HG03442 (cell line): ENCODE results near the gene SYT8.

Experiments
- ATAC-seq: cut with Tn5 transposase; IDR thresholded peaks from one replicate; pipeline ENCODE4 v1.9.1; 2021; ENCODE audit warnings: mild to moderate bottlenecking, moderate library complexity; ENCODE audit not compliant: unreplicated experiment

SYT8 gene

DNA sequence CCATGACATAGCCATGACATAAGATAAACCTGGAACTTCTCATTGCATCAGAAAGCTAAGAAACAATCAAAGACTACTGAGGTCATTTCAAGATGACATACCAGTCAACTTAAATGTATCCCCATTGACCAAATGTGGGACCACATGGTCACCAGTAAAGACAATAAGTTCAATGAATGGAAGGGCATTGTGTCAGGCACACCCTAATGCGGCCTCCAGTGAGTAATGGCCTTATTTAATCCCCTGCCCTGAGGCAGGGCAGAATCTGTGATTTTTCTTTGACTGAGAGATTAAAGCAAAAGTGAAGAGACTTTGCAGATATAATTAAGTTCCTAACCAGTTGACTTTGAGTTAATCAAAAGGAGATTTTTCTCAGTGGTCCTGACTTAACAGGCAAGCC is 17.3 kb upstream of the SYT8 start:
- no peak for ATAC-seq

DNA sequence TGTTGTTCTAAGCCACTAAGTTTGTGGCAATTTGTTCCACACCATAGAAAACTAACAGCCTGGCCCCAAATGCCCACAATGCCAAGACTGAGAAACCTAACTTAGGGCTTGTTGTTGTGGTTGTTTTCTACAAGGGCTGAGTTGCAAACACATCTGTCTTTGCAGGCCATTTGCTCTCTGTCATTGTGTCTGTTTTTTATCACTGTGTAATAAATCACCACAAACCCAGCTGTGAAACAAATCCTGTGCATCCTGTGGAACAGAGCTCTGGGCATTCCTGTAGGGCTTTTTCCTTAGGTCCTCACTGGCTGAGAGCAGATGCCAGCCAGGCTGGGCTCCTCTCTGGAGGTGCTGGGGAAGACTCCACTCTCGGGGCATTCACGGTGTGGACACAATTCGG is 15.7 kb upstream of the SYT8 start:
- ATAC-seq = no peak

DNA sequence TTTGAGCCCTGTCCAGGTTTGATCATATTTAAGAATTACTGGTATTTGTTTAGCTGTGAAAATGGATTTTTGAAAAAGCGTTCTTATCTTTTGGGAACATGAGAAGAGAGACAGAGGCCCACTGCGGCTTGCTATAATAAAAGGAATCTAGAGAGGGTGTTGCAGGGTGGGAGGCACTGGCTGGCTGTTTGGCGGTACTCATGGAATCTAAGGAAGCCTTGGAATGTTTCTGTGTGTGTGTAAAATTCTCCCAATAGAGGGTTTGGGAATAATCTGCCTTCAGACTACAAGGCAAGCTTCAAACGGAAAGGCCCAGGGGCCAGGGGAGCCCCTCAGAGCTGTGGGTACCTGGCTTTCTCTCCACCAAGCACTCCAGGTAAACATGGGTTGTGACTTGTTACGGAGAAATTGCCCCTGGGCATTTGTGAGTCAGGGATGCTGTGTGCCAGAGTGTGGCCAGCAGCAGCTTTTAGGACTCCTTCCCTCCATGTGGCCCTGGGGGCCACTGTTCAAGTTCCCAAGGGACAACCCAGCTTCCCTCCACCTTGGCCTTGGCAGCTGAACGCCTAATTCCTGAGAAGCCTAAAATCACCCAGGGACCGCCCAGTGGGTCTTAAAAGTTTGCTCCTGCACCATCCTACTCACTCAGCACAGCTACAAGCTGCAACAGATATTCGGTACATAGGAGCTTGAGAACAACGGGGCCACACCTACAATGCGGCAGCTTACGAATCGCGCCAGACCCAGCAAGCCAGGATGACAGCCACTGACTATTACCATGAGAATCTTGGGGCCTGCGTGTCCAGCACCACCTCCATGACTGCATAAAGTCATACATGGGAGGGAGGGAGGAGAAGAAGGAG is 14.1 kb upstream of the SYT8 start:
- no peak for ATAC-seq

GRCh38 chr11:1821562-1821961 is 13.2 kb upstream of the SYT8 start:
- ATAC-seq = no peak

- no peak for ATAC-seq
These were observed 12.0 kb upstream of the SYT8 start for GRCh38 chr11:1822648-1823375.

GRCh38 chr11:1823376-1824220 is 11.2 kb upstream of the SYT8 start:
- ATAC-seq = no peak

- no peak for ATAC-seq
These were observed 10.4 kb upstream of the SYT8 start for GRCh38 chr11:1824221-1825038.

GRCh38 chr11:1825039-1825740 is 9.6 kb upstream of the SYT8 start:
- no peak for ATAC-seq

GRCh38 chr11:1825785-1826451 is 8.9 kb upstream of the SYT8 start:
- ATAC-seq = no peak

DNA sequence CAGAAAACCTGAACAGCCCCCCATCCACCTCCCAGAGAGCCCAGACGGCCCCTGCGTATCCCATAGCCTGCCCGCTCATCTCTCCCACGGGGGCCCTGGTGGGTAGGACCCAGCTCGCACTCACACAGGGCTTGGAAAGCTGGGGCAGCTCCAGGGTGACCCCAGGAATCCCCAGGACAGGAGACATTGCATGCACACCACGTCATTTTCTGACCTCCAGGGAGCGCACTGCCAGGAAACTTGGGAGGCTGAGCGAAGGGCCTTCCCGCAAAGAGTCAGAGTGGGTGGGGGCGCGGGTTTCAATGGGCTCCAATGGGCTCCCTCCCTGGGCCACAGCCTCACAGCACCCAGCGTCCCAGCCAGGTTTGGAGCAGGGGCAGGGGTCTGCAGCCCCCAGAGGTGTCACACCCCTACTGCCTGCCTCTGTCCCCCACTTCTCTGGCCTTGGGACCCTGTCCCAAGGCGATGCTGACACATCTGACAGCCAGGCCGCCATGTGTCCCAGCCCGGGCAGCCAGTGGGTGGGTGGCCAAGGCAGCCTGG is 8.2 kb upstream of the SYT8 start:
- ATAC-seq = no peak

- no peak for ATAC-seq
These were observed 7.5 kb upstream of the SYT8 start for GRCh38 chr11:1827095-1827813.

GRCh38 chr11:1827931-1828330 is 6.9 kb upstream of the SYT8 start:
- no peak for ATAC-seq

DNA sequence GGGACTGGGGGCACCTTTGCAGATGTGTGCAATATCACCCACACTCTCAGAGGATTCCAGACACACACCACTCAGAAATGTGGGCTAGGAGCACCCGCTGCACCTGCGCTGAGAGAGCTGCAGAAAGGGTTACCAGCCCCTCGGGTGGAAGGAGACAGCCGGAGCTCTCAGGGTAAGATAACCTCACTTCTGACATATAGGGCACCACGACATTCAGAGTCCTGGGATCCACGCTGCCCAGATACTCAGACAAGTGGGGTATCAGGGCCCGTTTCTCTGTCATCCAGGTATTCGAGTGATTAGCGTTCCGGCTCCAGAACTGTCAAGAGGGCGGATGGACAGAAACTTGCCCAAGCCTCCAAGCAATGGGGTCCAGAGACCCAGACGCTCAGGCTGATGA is 6.2 kb upstream of the SYT8 start:
- no peak for ATAC-seq

DNA sequence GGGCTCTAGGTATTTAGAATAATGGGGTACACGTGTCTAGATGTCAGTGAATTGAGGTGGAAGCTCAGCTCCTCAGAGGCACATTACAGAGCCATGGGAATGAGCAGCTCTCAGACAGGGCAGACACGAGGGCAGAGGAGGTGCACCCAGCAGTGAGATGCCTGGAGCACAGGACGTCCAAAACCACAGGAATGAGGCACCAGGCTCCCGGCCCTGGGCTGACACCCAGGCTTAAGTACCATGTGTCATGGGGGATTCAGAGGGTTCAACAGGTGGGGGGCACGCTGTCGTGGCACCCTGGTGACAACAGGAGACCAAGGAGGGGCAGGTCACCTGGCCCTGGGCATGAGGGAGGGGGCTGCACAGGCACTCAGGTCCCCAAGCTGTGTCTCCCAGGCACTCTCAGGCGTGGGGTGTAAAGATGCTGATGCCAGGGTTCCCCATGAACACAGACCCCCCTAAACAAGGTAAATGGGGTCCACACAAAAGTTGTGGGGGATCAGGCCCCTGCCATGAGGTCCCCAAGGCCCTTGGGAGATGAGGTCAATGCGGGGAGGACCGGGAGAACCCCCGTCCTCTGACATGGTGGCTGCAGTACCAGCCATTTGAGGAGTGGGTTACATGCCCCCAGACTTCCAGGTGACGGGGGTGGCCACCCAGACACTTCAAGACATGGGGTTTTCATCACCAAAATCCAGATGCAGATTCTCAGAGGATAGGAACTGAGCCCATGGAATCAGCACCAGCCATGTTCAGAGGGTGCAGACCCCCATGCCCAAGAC is 5.6 kb upstream of the SYT8 start:
- ATAC-seq = no peak

DNA sequence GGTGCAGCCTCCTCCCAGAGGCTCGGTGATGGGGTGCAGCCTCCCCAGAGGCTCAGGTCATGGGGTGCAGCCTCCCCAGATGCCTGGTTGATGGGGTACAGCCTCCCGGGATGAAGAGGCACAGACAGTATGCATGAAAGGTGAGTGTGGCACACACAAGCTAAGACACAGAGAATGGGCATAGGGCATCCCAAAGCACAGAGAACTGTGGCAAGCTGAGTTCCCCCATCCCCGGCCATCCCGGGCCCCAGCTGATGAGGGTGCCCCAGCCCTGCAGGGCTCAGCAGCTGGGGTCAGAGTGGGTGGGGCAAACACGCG is 4.8 kb upstream of the SYT8 start:
- ATAC-seq = no peak

DNA sequence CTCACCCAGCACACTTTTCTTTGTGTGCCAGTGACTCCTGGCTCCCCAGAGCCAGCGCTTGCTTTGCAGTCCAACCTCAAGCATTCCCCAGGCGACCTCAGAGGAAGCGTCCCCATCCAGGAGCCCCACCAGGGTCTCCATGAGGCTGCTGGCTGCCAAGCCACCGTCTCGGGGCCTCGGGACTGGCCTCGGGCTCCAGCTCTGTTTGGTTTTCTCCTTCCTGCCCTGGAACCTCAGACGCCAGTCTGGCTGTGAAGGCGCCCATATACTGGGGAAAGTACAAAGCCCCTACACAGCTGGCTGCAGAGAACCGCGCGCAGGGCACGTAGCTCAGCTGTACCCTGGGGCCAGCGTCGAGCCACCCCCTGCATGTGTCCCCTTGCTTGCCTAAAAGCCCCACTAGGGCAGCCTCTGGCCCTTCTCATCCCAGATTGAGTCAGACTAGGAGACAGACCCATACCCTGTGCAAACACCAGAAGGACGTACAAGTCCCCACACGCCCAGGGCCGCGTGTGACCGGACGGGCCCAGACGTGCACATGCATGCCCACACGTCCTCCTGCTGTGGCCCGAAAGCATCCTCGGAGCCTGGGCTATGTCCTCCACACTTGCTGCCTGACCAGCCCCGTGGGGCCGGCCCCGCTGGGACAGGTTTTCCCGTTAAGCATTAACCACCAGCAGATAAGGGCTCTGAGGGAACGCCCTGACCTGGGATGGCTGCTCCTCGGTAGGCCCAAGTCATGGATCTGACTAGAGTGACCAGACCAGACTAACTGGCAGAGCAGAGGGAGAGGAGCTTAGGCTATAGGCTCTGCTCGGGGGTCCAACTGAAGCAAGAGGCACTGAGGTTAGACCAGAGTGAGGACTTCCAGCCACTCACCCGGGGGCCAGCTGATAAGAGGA is 4.2 kb upstream of the SYT8 start:
- no peak for ATAC-seq
